Hepatocyte (in vitro differentiated cells): ENCODE measurements around the gene BICD1. TPM values are rescaled to one million over a fixed set of nuclear protein-coding genes. Genes with fewer than 3 reads are reported as not detected.

Source experiments
- DNase-seq: peaks from one replicate; pipeline ENCODE4 v3.0.0-alpha.2; 2016; ENCODE audit warnings: low spot score
- H2AFZ ChIP-seq: fragments of 200-600 bp; sonication (generic); 2 replicates; pipeline ENCODE4 v1.6.0; 2016; ENCODE audit warnings: antibody characterized with exemption, mild to moderate bottlenecking
- H3K27ac ChIP-seq: fragments of 200-600 bp; sonication (generic); 2 replicates; pipeline ENCODE4 v1.5.1; 2016; ENCODE audit warnings: mild to moderate bottlenecking
- H3K27me3 ChIP-seq: fragments of 200-600 bp; sonication (generic); 2 replicates; pipeline ENCODE4 v1.6.1; 2016
- H3K36me3 ChIP-seq: fragments of 200-600 bp; sonication (generic); replicated peaks from 2 replicates; pipeline ENCODE4 v1.5.1; 2016; ENCODE audit warnings: low read depth; ENCODE audit not compliant: insufficient read depth
- H3K4me1 ChIP-seq: fragments of 200-600 bp; sonication (generic); 2 replicates; pipeline ENCODE4 v1.5.1; 2016; ENCODE audit warnings: mild to moderate bottlenecking, moderate library complexity; ENCODE audit not compliant: insufficient read depth
- H3K4me2 ChIP-seq: fragments of 200-600 bp; sonication (generic); 2 replicates; pipeline ENCODE4 v1.6.0; 2016
- H3K4me3 ChIP-seq: fragments of 200-600 bp; sonication (generic); 2 replicates; pipeline ENCODE4 v1.5.1; 2016; ENCODE audit warnings: mild to moderate bottlenecking
- H3K79me2 ChIP-seq: fragments of 200-600 bp; sonication (generic); 2 replicates; pipeline ENCODE4 v1.6.0; 2017; ENCODE audit warnings: mild to moderate bottlenecking
- H3K9me2 ChIP-seq: fragments of 200-600 bp; sonication (generic); replicated peaks from 2 replicates; pipeline ENCODE4 v1.6.0; 2017; ENCODE audit warnings: mild to moderate bottlenecking; ENCODE audit not compliant: insufficient read depth
- H3K9me3 ChIP-seq: fragments of 200-600 bp; sonication (generic); 2 replicates; pipeline ENCODE4 v1.5.1; 2016; ENCODE audit warnings: low read depth, mild to moderate bottlenecking
- H4K20me1 ChIP-seq: fragments of 200-600 bp; sonication (generic); 2 replicates; pipeline ENCODE4 v1.6.0; 2016; ENCODE audit warnings: mild to moderate bottlenecking; ENCODE audit not compliant: insufficient read depth, poor library complexity, severe bottlenecking
- CTCF ChIP-seq: fragments of 200-600 bp; sonication (generic); IDR thresholded peaks from 2 replicates; pipeline ENCODE4 v1.5.1; 2016; ENCODE audit warnings: antibody characterized with exemption, mild to moderate bottlenecking; ENCODE audit not compliant: poor library complexity
- EZH2 ChIP-seq: fragments of 200-600 bp; sonication (generic); IDR thresholded peaks from 2 replicates; pipeline ENCODE4 v1.6.1; 2016; ENCODE audit warnings: antibody characterized with exemption, mild to moderate bottlenecking, borderline replicate concordance
- EZH2phosphoT487 ChIP-seq: fragments of 200-600 bp; sonication (generic); IDR thresholded peaks from one replicate; pipeline ENCODE4 v1.6.1; 2018; ENCODE audit warnings: antibody characterized with exemption, mild to moderate bottlenecking, low read depth, moderate library complexity; ENCODE audit not compliant: unreplicated experiment, severe bottlenecking
- WGBS: methylation state at CpG from one replicate; pipeline ENCODE4 v1.1.6; 2016; ENCODE audit warnings: low lambda C conversion rate; ENCODE audit errors: missing lambda C conversion rate; 5-methylcytosine and 5-hydroxymethylcytosine counted together
- polyA plus RNA-seq: library from polyadenylated mRNA; unstranded; fragments of >200 nt; fragmentation: Nextera tagmentation; extraction: Ambion mirVana; gene quantifications from 2 replicates; pipeline ENCODE4 v1.2.1, GENCODE V29; 2016
- total RNA-seq: library from RNA; depleted of rRNA; stranded (reverse); fragments of >200 nt; gene quantifications from 2 replicates; pipeline ENCODE4 v1.2.3, GENCODE V29; 2014

Gene BICD1
- total and polyA plus RNA-seq, 2 experiments from 2014 or later: 19.7 to 23.6 TPM

DNA sequence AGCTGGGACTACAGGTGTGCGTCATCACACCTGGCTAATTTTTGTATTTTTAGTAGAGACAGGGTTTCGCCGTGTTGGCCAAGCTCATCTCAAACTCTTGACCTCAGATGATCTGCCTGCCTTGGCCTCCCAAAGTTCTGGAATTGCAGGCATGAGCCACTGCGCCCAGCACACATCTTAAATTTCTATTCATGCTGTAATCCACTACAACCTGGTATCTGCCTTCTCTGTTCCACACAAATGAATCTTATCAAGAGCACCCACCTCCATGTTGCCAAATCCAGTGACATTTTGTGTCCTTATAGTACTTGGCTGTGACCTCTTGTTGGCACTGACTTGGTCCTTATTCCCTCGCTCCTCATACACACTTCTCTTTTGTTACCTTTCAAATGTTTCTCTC is 5.8 kb upstream of the BICD1 start:
- Histone ChIP-seq H2AFZ (no peak overlapping the region), H3K4me2 (no peak overlapping the region), H3K79me2 (no peaks in the 10 kb centered on the region), H3K27me3 (no peaks in the 10 kb centered on the region), H3K9me3 (no peaks in the 10 kb centered on the region), H3K9me2 (no peaks in the 10 kb centered on the region), H3K4me3 (no peak overlapping the region), H3K27ac (no peak overlapping the region), H4K20me1 (no peaks in the 10 kb centered on the region), H3K36me3 (no peaks in the 10 kb centered on the region), H3K4me1 (no peaks in the 10 kb centered on the region)
- WGBS: 87% methylated on average over 5 of the region's 5 CpGs
- no peak for DNase-seq
- TF ChIP-seq EZH2phosphoT487: no peak
- no peak for TF ChIP-seq CTCF
- no peak for TF ChIP-seq EZH2

- 96% methylated on average over 3 of the region's 3 CpGs for WGBS
- Histone ChIP-seq H2AFZ (no peak overlapping the region), H3K4me3 (no peak overlapping the region), H3K27ac (no peak overlapping the region), H3K27me3 (no peaks in the 10 kb centered on the region), H3K4me2 (no peak overlapping the region), H3K4me1 (no peaks in the 10 kb centered on the region), H3K9me2 (no peaks in the 10 kb centered on the region), H4K20me1 (no peaks in the 10 kb centered on the region), H3K9me3 (no peaks in the 10 kb centered on the region), H3K79me2 (peaks cover 2% of the 10 kb centered on the region), H3K36me3 (no peaks in the 10 kb centered on the region)
- DNase-seq: no peak
- no peak for TF ChIP-seq CTCF
- TF ChIP-seq EZH2phosphoT487: no peak
- no peak for TF ChIP-seq EZH2
Observed at GRCh38 chr12:32102234-32102633, 4.4 kb upstream of the BICD1 start.

DNA sequence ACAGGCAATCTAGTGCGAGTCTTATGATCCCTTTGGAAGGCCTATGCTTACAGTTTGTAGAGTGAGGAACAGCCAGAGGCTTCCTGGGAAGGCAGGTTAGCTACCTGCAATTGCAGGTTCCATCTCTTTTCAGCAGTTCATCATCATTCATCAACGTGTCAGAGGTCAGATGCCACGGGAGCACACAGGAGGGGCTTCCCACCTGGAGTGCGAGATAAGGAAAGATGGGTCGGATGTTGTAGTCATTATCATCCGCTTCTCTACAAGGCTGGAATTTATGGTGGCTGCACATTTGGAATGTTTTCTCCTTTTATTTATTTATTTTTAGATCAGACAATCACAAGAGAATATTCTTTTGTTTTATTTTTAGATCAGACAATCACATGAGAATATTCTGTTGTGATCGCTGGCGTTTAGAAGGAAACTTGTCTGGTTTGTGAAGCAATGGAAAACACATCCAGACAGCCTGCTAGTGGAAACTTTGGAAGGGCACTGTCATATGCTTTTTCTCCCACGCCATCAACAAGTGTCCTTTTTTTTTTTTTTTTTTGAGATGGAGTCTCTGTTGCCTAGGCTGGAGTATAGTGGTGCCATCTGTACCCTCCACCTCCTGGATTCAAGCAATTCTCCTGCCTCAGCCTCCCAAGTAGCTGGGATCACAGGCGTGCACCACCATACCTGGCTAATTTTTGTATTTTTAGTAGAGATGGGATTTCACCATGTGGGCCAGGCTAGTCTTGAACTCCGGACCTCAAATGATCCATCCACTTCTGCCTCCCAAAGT is 1.9 kb upstream of the BICD1 start:
- Histone ChIP-seq H3K4me3 (no peak overlapping the region), H3K36me3 (no peaks in the 10 kb centered on the region), H3K4me2 (no peak overlapping the region), H3K79me2 (peaks cover 24% of the 10 kb centered on the region), H3K27ac (no peak overlapping the region), H4K20me1 (no peaks in the 10 kb centered on the region), H3K4me1 (peaks cover 11% of the 10 kb centered on the region), H3K9me3 (no peaks in the 10 kb centered on the region), H3K9me2 (no peaks in the 10 kb centered on the region), H3K27me3 (no peaks in the 10 kb centered on the region), H2AFZ (no peak overlapping the region)
- WGBS: 78% methylated on average over 11 of the region's 11 CpGs
- DNase-seq: no peak
- no peak for TF ChIP-seq EZH2
- no peak for TF ChIP-seq EZH2phosphoT487
- TF ChIP-seq CTCF: no peak
